Chondrocyte (in vitro differentiated cells): ENCODE results near the gene CARNS1. TPM values are rescaled to one million over a fixed set of nuclear protein-coding genes. Genes with fewer than 3 reads are reported as not detected.

Experiments used
- DNase-seq: peaks from one replicate; pipeline ENCODE4 v3.0.0; 2021; ENCODE audit warnings: mixed read lengths, low spot score
- H3K27ac Mint-ChIP-seq: one replicate; pipeline ENCODE4 v1.8.0; 2021; ENCODE audit warnings: mild to moderate bottlenecking, moderate library complexity, mixed read lengths; ENCODE audit not compliant: unreplicated experiment
- H3K27me3 Mint-ChIP-seq: 2 replicates; pipeline ENCODE4 v1.8.0; 2021; ENCODE audit warnings: low read depth, mixed read lengths
- H3K36me3 Mint-ChIP-seq: 2 replicates; pipeline ENCODE4 v1.8.0; 2021; ENCODE audit warnings: low read depth, mixed read lengths
- H3K4me1 Mint-ChIP-seq: 2 replicates; pipeline ENCODE4 v1.8.0; 2021; ENCODE audit warnings: low read depth, mild to moderate bottlenecking, mixed read lengths
- H3K4me3 Mint-ChIP-seq: one replicate; pipeline ENCODE4 v1.8.0; 2021; ENCODE audit warnings: mild to moderate bottlenecking, moderate library complexity, mixed read lengths; ENCODE audit not compliant: unreplicated experiment
- H3K9me3 Mint-ChIP-seq: 2 replicates; pipeline ENCODE4 v1.8.0; 2021; ENCODE audit warnings: low read depth, mixed read lengths
- total RNA-seq: library from RNA; stranded (reverse); gene quantifications from 3 replicates; pipeline ENCODE4 v1.2.1, GENCODE V29; 2021
- TF ChIP-seq, protein P1 (sequence below): fragments of 200-600 bp; sonication (generic); IDR thresholded peaks from 2 replicates; pipeline ENCODE4 v1.5.0; 2021; ENCODE audit warnings: antibody characterized with exemption, mild to moderate bottlenecking, moderate library complexity

CARNS1 gene
- total RNA-seq, 1 donor from 2014 or later, result 1.8 TPM

DNA sequence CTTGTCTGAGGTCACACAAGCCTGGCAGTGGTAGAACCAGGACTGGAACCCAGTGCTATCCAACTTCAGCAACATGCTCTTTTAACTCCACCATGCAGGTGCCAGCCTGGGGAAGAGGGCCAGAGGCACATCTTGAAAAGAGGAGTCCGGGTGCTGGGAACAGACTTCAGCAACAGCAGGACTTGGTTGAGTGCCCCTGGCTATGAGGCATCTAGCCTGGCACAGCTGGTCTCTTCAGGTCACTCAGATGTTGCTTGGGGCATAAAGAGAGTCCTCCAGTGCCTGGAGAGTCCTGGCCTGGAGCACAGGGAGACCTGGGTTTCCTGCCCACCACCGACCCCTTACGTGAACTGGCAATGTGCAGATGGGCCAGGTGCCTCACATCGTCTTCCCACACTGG lies 36.9 kb upstream of the CARNS1 start:
- TF ChIP-seq, protein P1, sequence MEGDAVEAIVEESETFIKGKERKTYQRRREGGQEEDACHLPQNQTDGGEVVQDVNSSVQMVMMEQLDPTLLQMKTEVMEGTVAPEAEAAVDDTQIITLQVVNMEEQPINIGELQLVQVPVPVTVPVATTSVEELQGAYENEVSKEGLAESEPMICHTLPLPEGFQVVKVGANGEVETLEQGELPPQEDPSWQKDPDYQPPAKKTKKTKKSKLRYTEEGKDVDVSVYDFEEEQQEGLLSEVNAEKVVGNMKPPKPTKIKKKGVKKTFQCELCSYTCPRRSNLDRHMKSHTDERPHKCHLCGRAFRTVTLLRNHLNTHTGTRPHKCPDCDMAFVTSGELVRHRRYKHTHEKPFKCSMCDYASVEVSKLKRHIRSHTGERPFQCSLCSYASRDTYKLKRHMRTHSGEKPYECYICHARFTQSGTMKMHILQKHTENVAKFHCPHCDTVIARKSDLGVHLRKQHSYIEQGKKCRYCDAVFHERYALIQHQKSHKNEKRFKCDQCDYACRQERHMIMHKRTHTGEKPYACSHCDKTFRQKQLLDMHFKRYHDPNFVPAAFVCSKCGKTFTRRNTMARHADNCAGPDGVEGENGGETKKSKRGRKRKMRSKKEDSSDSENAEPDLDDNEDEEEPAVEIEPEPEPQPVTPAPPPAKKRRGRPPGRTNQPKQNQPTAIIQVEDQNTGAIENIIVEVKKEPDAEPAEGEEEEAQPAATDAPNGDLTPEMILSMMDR, result no peak
- Mint-ChIP-seq H3K4me1 (peaks cover 31% of the 10 kb centered on the region), H3K4me3 (no peak overlapping the region), H3K36me3 (no peaks in the 10 kb centered on the region), H3K9me3 (no peaks in the 10 kb centered on the region), H3K27ac (no peak overlapping the region), H3K27me3 (no peaks in the 10 kb centered on the region)
- no peak for DNase-seq

DNA sequence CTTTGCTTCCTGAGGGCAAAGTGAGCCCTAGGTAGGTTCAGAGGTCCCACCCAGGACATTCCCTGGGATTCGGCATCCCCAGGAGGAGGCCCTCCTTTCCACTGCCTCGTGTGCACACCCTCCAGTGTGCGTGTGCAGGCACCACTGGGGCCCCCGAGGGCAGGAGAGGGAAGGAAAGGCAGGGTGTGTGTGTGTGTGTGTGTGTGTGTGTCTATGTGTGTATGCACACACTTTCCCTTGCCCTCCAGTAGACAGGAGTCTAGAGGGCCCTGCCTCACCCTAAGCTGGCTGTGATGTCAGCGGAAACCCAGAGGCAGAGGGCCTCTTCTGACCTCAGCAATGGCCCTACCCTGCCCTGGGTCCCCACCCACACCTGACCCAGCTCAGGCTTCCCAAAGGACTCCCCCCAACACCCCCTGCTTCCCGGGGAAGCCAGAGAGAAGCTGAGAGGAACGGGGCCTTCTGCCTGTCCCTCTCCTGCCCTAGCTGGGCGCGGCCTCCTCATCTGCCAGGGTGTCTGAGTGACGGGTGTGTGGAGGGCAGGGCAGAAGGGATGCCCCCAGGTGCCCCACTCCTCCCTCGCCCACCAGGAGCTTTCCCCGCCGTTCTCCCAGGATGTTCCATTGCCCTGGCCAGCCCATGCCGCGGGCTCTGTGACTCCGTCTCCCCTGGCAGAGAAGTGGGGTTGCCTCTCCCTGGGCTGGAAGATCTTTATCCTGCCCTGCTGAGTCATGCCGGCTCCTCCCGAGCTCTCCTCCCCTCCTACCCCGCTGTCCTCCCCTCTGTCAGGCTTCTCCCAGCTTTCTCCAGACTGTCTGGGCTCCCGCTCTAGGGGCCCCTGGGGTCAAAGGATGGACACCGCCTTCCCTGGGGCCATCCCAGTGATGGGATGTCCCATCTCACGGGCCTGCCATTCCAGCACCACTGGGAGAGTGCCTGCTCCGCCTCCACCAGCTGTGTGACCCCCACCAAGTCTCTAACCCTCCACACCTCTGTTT lies 36.1 kb upstream of the CARNS1 start:
- Mint-ChIP-seq H3K36me3 (no peaks in the 10 kb centered on the region), H3K27me3 (no peaks in the 10 kb centered on the region), H3K27ac (no peak overlapping the region), H3K4me3 (no peak overlapping the region), H3K4me1 (peaks cover 26% of the 10 kb centered on the region), H3K9me3 (no peaks in the 10 kb centered on the region)
- TF ChIP-seq, protein P1, result no peak
- no peak for DNase-seq

DNA sequence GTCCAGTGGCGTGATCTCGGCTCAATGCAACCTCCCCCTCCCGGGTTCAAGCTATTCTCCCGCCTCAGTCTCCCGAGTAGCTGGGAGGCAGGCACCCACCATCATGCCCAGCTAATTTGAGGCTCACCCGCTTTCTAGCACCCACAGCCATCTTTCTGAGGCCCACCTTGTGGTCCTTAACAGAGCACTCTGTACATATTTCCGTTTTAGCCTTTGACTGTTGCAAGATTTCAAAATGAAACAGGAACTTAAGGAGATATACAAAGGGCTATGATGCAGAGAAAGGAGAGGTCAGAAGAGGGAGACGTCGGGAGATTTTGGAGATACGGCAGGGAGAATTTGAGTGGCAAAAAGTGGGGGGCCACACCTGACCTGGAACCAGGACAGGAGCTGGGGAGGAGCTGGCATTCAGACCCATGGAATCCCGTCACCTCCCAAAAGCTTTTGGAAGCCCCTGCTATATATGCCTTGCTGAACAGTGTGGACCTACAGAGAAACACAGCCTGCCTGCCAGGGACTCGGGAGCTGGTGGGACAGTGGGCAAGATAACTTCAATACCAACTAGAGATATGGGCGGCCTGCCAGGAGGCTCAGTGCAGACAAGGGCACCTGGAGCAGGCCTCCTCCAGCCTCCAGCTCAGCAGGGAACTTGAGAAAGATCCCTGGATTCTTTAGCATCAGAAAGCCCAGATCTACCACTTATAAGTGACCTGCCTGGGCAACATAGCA lies 34.1 kb upstream of the CARNS1 start:
- Mint-ChIP-seq H3K27ac (no peak overlapping the region), H3K27me3 (no peaks in the 10 kb centered on the region), H3K4me1 (peaks cover 26% of the 10 kb centered on the region), H3K36me3 (no peaks in the 10 kb centered on the region), H3K9me3 (no peaks in the 10 kb centered on the region), H3K4me3 (no peak overlapping the region)
- DNase-seq, result no peak
- TF ChIP-seq, protein P1, result no peak

DNA sequence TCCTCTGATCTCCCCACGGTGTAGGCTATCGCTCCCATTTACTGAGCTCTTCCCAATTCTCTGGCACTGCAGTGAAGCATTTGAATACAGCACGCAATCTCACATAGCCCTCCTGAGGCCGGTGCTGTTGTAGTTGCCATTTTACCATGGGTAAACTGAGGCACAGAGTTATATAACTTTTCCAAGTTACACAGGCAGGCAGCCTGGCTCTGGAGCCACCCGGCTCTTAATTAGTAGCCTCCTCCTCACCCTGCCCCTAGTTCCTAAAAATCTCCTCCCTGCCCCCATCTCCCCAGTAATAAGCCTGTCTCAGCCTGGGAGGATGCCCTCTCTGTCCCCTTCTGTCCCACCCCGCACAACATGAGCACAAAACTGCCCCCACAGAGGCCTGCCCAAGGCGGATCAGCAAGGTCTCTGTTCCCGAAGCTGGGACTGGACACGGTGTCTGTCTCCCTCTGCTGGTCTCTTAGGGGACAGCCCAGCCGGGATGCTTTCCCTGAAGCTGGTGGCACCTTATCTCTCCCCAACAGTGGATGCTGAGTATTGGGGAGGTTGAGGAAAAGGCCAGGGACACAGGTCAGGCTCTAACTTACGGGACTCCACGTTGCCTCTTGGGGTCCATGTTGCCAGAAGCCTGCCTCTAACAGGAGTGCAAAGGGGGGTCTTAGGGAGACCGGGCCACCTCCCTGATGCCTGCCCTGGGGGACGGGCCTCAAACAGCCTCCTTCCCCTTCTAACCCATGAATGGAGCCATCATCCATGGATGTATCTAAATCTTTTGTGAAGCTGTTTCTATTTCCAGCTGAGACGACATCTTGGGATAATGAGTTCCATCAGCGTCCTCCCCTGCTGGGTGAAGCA lies 33.0 kb upstream of the CARNS1 start:
- Mint-ChIP-seq H3K9me3 (no peaks in the 10 kb centered on the region), H3K4me1 (peaks cover 26% of the 10 kb centered on the region), H3K4me3 (no peak overlapping the region), H3K27ac (no peak overlapping the region), H3K36me3 (no peaks in the 10 kb centered on the region), H3K27me3 (no peaks in the 10 kb centered on the region)
- DNase-seq, result no peak
- TF ChIP-seq, protein P1, result peak; percentile 96
